Testis (tissue), 2 donors: ENCODE results near the gene PROM2.

ENCODE experiments used
- CTCF ChIP-seq, 3 experiments: fragments of 450-650 bp in 2 of 3; fragments of 200-600 bp in 1 of 3; sonication (generic) in 1 of 3; IDR thresholded peaks; one replicate each; pipeline ENCODE4 v1.5.1; 2016 to 2019; ENCODE audit warnings: antibody characterized with exemption in 3 of 3, mild to moderate bottlenecking in 2 of 3, moderate library complexity in 1 of 3
- POLR2A ChIP-seq: fragments of 450-650 bp; IDR thresholded peaks from one replicate; pipeline ENCODE4 v1.6.1; 2017; ENCODE audit warnings: antibody characterized with exemption, mild to moderate bottlenecking, moderate library complexity

GRCh38 chr2:95265182-95265581 is 9.1 kb upstream of the PROM2 start:
- TF ChIP-seq CTCF (IDR thresholded peaks at IDR 0.05) = no peak
- no peak for TF ChIP-seq POLR2A
